HEK293T (cell line): ENCODE results near the gene SETD5.

Source experiments
- ARNT ChIP-seq: fragments of 450-650 bp; IDR thresholded peaks from 2 replicates; pipeline ENCODE4 v1.6.1; 2017; ENCODE audit warnings: mild to moderate bottlenecking
- CTBP1 ChIP-seq: fragments of 450-650 bp; IDR thresholded peaks from 2 replicates; pipeline ENCODE4 v1.6.1; 2016; ENCODE audit warnings: borderline replicate concordance
- ELF4 ChIP-seq: fragments of 450-650 bp; IDR thresholded peaks from 2 replicates; pipeline ENCODE4 v1.6.1; 2017; ENCODE audit warnings: antibody characterized with exemption
- FOXK2 ChIP-seq: fragments of 450-650 bp; IDR thresholded peaks from 2 replicates; pipeline ENCODE4 v1.6.1; 2016; ENCODE audit warnings: mild to moderate bottlenecking
- FOXM1 ChIP-seq: fragments of 450-650 bp; IDR thresholded peaks from 2 replicates; pipeline ENCODE4 v1.6.1; 2017; ENCODE audit warnings: mild to moderate bottlenecking, borderline replicate concordance
- NFRKB ChIP-seq: fragments of 450-650 bp; IDR thresholded peaks from 2 replicates; pipeline ENCODE4 v1.6.1; 2016; ENCODE audit warnings: mild to moderate bottlenecking, moderate library complexity
- SUZ12 ChIP-seq: fragments of 450-650 bp; IDR thresholded peaks from 2 replicates; pipeline ENCODE4 v1.6.1; 2016; ENCODE audit warnings: mild to moderate bottlenecking
- TARDBP ChIP-seq: fragments of 450-650 bp; IDR thresholded peaks from 2 replicates; pipeline ENCODE4 v1.6.1; 2016
- ZNF384 ChIP-seq: fragments of 450-650 bp; IDR thresholded peaks from 2 replicates; pipeline ENCODE4 v1.6.1; 2016

GRCh38 chr3:9501226-9501625 lies 103.8 kb downstream of the SETD5 start:
- TF ChIP-seq CTBP1 (no peak), SUZ12 (no peak), ZNF384 (no peak), FOXK2 (no peak), ARNT (no peak), ELF4 (no peak), FOXM1 (no peak), TARDBP (no peak), NFRKB (no peak)
